Brain microvascular endothelial cell (primary cell): Measurements from ENCODE around the gene KIAA0753.

Experiments used
- DNase-seq: peaks from one replicate; pipeline ENCODE4 v3.0.0-alpha.2; 2020
- H3K27ac ChIP-seq: fragments of 250-450 bp; sonication (Bioruptor Pico); 2 replicates; pipeline ENCODE4 v1.5.1; 2020; ENCODE audit warnings: mild to moderate bottlenecking, moderate library complexity
- H3K27me3 ChIP-seq: fragments of 250-450 bp; sonication (Bioruptor Pico); replicated peaks from 2 replicates; pipeline ENCODE4 v1.5.1; 2020; ENCODE audit warnings: mild to moderate bottlenecking
- H3K36me3 ChIP-seq: fragments of 250-450 bp; sonication (Bioruptor Pico); replicated peaks from 2 replicates; pipeline ENCODE4 v1.5.1; 2020; ENCODE audit warnings: mild to moderate bottlenecking
- H3K4me3 ChIP-seq: 2 replicates; pipeline ENCODE4 v1.5.1; 2011; ENCODE audit warnings: low read depth, mild to moderate bottlenecking, control low read depth, low read length, moderate library complexity
- in situ Hi-C: cut with HindIII; loops from 2 replicates; pipeline ENCODE4 v1.10.0; 2017; ENCODE audit warnings: low sequenced_read_pairs, low pct_ligation_motif_present
- TF ChIP-seq, protein P1 (sequence below): IDR thresholded peaks from 2 replicates; pipeline ENCODE4 v1.5.1; 2011; ENCODE audit warnings: low read depth, mild to moderate bottlenecking, moderate library complexity, low read length, control low read depth, inconsistent platforms; ENCODE audit errors: missing control alignments

The KIAA0753 gene

DNA sequence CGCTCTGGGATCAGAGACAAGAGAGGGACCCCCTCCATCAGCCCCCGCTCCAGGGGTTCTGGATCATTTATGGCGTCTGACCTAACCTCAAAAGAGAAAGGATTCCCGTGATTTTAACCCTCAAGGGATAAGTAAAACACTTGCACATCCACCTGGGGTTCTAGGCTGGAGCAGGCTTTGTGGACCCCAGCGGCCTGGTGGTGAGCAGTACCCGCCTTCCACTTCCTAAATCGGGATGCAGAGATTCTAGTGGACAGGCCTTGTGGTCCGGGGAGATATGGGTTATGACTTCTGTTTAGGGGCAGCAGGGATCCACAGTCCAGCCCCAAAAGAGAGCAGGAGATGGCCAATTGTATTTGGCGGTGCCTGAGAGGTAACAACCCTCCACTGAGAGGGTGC lies 83.5 kb downstream of the KIAA0753 start:
- no peaks in the 10 kb centered on the region for H3K36me3 ChIP-seq
- no peak overlapping the region for H3K27ac ChIP-seq
- no peak for DNase-seq
- TF ChIP-seq, protein P1, sequence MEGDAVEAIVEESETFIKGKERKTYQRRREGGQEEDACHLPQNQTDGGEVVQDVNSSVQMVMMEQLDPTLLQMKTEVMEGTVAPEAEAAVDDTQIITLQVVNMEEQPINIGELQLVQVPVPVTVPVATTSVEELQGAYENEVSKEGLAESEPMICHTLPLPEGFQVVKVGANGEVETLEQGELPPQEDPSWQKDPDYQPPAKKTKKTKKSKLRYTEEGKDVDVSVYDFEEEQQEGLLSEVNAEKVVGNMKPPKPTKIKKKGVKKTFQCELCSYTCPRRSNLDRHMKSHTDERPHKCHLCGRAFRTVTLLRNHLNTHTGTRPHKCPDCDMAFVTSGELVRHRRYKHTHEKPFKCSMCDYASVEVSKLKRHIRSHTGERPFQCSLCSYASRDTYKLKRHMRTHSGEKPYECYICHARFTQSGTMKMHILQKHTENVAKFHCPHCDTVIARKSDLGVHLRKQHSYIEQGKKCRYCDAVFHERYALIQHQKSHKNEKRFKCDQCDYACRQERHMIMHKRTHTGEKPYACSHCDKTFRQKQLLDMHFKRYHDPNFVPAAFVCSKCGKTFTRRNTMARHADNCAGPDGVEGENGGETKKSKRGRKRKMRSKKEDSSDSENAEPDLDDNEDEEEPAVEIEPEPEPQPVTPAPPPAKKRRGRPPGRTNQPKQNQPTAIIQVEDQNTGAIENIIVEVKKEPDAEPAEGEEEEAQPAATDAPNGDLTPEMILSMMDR = no peak
- peaks cover 19% of the 10 kb centered on the region for H3K27me3 ChIP-seq
- in situ Hi-C loops = no loop called here
- no peak overlapping the region for H3K4me3 ChIP-seq

DNA sequence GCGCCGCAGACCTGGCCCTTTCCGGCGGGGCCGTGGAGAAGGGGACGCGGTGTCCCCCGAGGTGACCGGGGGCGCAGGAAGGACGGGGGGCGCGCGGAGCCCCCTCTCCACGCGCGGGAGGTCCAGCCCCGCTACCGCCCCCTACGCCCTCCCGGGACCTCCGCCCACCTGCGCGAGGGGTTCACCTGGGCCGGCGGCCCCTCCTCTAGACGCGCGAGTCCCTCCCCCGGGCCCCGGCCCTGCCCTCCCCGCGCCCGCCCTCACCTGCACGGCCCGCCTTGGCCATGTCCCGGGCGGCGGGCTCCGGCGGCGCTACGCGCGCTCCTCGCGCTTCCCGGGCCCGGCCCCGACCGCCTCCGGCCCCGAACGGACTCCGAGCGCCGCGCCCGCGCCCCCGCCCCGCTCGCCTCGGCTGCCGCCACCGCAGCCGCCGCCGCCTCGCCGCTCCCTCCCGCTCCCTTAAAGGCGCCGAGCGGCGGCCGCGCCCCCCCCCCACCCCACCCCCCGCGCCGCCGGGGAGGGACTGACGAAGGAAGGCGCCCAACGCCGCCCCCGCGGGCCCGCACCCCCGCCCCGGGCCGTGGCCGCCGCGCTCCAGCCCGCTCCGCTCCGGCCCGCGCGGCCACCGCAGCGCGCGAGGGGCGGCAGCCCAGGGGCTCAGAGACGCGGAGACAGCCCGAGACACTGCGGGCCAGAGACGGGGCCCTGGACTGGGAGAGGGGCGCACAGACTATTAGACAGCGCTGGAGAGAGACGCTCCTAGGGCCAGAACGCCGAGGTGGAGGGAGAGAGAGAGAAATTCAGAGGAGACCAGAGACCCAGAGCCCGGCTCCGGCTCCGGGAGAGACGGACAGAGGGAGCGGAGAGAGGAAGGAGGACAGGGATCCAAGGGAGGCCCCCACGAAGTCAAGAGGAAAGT lies 84.1 kb downstream of the KIAA0753 start, which contains the start of gene PITPNM3:
TSS of gene PITPNM3 (minus strand) at position 435 of the 919 bp plus-strand sequence. CDS start at position 286, 149 bp downstream.
- in situ Hi-C loops = no loop called here
- TF ChIP-seq, protein P1 = no peak
- Histone ChIP-seq H3K27me3 (peaks cover 19% of the 10 kb centered on the region), H3K27ac (no peak within 1 kb of the TSS), H3K4me3 (peak within 1 kb of the TSS; percentile 42), H3K36me3 (no peaks in the 10 kb centered on the region)
- no peak for DNase-seq

DNA sequence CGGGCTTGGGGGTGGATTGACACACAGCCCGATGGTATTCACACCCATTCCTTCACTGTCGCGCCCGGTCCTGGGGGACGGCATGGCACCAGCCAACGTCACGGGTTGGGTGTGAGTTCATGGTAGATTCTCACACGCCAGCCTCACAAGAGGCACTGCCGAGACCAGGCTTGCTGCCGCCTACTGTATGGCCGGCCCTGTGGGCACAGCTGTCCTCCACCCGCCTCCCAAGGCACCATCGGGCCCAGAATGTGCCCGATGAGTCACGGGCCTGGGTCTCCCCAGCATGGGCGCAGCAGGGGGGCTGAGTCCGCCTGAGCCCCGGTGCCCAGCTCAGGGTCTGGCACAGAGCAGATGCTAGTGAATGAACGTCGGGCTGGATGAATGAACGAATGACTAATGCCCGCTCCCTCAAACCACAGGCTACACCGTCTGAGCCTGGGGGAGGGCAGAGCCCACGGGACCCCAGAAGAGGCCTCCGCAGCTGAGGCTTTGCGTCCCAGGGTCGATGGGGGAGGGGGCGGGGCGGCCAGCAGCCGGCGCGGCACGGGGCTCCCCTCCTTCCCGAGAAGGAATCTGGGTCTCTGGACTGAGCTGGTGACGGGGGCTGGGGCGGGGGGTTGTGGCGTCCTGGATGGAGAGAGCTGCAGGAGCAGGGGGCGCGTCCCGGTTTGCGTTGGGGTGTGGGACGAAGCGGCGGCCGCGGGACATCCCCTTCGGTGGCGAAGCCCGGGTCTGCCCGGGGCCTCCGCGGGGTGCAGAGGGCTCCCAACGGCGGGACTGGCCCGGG lies 85.0 kb downstream of the KIAA0753 start:
- Histone ChIP-seq H3K36me3 (no peaks in the 10 kb centered on the region), H3K27ac (no peak overlapping the region), H3K4me3 (peak overlapping the region; percentile 42), H3K27me3 (peaks cover 19% of the 10 kb centered on the region)
- TF ChIP-seq, protein P1 = peak; percentile 1
- in situ Hi-C loops = no loop called here
- no peak for DNase-seq

GRCh38 chr17:6554871-6555330 lies 85.6 kb downstream of the KIAA0753 start:
- peaks cover 19% of the 10 kb centered on the region for H3K27me3 ChIP-seq
- DNase-seq = no peak
- H3K4me3 ChIP-seq = no peak overlapping the region
- TF ChIP-seq, protein P1 = no peak
- in situ Hi-C loops = no loop called here
- H3K27ac ChIP-seq = no peak overlapping the region
- no peaks in the 10 kb centered on the region for H3K36me3 ChIP-seq

GRCh38 chr17:6554342-6554741 lies 86.2 kb downstream of the KIAA0753 start:
- peaks cover 19% of the 10 kb centered on the region for H3K27me3 ChIP-seq
- no peak overlapping the region for H3K4me3 ChIP-seq
- H3K36me3 ChIP-seq = no peaks in the 10 kb centered on the region
- TF ChIP-seq, protein P1 = no peak
- no peak for DNase-seq
- no peak overlapping the region for H3K27ac ChIP-seq
- in situ Hi-C loops = no loop called here
